Measurements from ENCODE around the gene ADK. TPM values are rescaled to one million over a fixed set of nuclear protein-coding genes. Genes with fewer than 3 reads are reported as not detected.

Gene ADK
- total RNA-seq, 4 donors from 2014 or later = 62.1 to 84.7 (median 74.4) TPM

DNA sequence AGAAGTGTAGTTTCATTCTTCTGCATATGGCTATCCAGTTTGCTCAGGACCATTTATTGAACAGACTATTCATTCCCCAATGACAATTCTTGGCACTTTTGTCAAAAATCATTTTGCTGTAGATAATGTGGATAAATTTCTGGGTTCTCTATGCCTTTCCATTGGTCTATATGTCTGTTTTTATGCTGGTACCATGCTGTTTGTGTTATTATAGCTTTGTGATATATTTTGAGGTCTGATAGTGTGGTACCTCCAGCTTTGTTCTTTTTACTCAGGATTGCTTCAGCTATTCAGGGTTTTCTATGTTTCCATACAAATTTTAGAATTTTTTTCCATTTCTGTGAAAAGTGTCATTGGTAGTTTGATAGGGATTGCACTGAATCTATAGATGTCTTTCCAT lies 360.0 kb downstream of the ADK start:
- TF ChIP-seq, protein P1, sequence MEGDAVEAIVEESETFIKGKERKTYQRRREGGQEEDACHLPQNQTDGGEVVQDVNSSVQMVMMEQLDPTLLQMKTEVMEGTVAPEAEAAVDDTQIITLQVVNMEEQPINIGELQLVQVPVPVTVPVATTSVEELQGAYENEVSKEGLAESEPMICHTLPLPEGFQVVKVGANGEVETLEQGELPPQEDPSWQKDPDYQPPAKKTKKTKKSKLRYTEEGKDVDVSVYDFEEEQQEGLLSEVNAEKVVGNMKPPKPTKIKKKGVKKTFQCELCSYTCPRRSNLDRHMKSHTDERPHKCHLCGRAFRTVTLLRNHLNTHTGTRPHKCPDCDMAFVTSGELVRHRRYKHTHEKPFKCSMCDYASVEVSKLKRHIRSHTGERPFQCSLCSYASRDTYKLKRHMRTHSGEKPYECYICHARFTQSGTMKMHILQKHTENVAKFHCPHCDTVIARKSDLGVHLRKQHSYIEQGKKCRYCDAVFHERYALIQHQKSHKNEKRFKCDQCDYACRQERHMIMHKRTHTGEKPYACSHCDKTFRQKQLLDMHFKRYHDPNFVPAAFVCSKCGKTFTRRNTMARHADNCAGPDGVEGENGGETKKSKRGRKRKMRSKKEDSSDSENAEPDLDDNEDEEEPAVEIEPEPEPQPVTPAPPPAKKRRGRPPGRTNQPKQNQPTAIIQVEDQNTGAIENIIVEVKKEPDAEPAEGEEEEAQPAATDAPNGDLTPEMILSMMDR (IDR thresholded peaks at IDR 0.05) = no peak
- no peak for TF ChIP-seq POLR2A (IDR thresholded peaks at IDR 0.05)
- no peak overlapping the region for H3K27ac ChIP-seq
- no peaks in the 10 kb centered on the region for H3K36me3 ChIP-seq
- no peaks in the 10 kb centered on the region for H3K27me3 ChIP-seq
- H3K4me3 ChIP-seq (replicated peaks in 1 of 3) = no peak overlapping the region
- H3K9me3 ChIP-seq = no peaks in the 10 kb centered on the region
- intact Hi-C loops (cut with DNase I) = no loop called here
- DNase-seq = no peak
- no peaks in the 10 kb centered on the region for H3K4me1 ChIP-seq

DNA sequence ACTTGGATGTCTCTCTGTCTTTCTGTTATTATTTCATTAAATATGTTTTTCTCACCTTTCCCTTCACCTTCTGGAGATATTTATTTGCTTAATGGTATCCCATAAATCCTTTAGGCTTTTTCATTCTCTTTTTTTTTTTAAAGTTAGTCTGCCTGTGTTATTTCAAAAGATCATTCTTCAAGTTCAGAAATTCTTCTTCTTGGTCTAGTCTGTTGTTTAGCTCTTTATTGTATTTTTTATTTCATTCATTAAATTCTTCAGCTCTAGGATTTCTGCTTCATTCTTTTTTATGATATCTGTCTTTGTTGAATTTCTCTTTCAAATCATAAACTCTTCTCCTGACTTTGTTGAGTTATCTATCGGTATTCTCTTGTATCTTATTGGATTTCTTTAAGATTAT lies 363.3 kb downstream of the ADK start:
- Histone ChIP-seq H3K36me3 (no peaks in the 10 kb centered on the region), H3K4me3 (replicated peaks in 1 of 3) (no peak overlapping the region), H3K27ac (no peak overlapping the region), H3K9me3 (no peaks in the 10 kb centered on the region), H3K27me3 (no peaks in the 10 kb centered on the region), H3K4me1 (no peaks in the 10 kb centered on the region)
- WGBS, 2 donors = 98 to 100% methylated on average over 1 of the region's 1 CpG
- TF ChIP-seq, protein P1 (IDR thresholded peaks at IDR 0.05) = no peak
- TF ChIP-seq POLR2A (IDR thresholded peaks at IDR 0.05) = no peak
- intact Hi-C loops (cut with DNase I) = no loop called here
- no peak for DNase-seq

DNA sequence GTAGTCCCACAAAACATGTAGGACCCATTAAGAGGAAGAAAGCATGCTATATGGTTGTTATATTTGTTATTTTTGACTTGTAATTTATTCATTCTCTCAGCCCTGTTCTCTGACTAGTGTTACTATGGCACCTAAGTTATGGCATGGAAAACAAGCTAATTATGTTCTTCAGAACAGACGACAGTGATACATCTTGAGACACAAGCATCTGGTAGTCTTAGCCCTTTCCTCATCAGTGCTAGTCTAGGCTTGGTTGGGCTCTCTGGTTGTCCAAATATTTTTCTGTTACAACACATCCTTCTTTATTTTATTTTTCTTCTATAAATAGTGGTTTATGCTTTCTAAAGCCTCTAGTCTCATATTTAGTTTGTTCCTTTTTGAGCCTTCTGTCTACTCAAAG lies 367.0 kb downstream of the ADK start:
- Histone ChIP-seq H3K4me3 (replicated peaks in 1 of 3) (no peak overlapping the region), H3K9me3 (no peaks in the 10 kb centered on the region), H3K4me1 (no peaks in the 10 kb centered on the region), H3K27ac (no peak overlapping the region), H3K27me3 (no peaks in the 10 kb centered on the region), H3K36me3 (no peaks in the 10 kb centered on the region)
- intact Hi-C loops (cut with DNase I) = no loop called here
- no peak for DNase-seq
- TF ChIP-seq, protein P1 (IDR thresholded peaks at IDR 0.05) = no peak
- TF ChIP-seq POLR2A (IDR thresholded peaks at IDR 0.05) = no peak
- 90% methylated on average over 1 of the region's 1 CpG for WGBS, 2 donors

DNA sequence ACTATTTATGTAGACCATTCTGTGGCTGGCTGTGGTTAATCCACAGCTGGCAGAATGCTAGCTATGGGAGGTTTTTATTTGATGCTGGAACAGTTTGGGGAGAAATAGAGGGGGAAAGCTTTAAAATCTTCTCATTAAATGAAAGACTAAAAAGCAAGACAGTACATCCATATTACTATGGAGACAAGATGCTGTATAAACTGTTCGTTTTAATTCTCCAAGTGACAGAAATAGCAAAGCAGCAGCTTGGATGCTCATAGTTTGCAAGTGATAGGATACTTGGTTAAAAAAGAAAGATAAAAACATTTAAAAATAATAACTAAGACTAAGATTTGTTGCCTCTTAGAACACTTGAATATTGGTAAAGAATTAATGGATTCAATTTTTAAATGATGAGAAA lies 370.5 kb downstream of the ADK start:
- Histone ChIP-seq H3K27me3 (no peaks in the 10 kb centered on the region), H3K27ac (no peak overlapping the region), H3K36me3 (no peaks in the 10 kb centered on the region), H3K4me3 (replicated peaks in 1 of 3) (no peak overlapping the region), H3K4me1 (no peaks in the 10 kb centered on the region), H3K9me3 (no peaks in the 10 kb centered on the region)
- TF ChIP-seq, protein P1 (IDR thresholded peaks at IDR 0.05) = no peak
- TF ChIP-seq POLR2A (IDR thresholded peaks at IDR 0.05) = no peak
- WGBS, 2 donors = 78 to 88% methylated on average over 1 of the region's 1 CpG
- no peak for DNase-seq
- intact Hi-C loops (cut with DNase I) = no loop called here

DNA sequence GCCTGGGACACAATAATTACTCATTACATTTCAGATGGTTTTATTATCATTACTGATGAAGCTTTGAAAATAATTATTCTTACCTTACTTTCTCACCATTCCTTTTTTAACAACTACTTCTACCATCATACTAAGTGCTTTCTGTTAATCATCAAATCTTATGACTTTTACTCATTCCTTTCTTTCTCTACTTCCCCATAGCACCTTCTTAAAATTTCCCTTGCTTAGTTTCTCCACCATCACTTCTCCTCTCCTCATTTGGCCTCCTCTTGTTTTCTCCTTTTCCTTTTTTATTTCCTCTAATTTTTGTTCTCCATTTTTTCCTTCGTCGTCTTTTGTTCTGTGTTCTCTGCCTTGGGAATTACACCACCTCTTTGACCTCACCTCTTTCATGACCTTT lies 372.2 kb downstream of the ADK start:
- Histone ChIP-seq H3K27ac (no peak overlapping the region), H3K9me3 (no peaks in the 10 kb centered on the region), H3K4me1 (no peaks in the 10 kb centered on the region), H3K27me3 (no peaks in the 10 kb centered on the region), H3K4me3 (replicated peaks in 1 of 3) (no peak overlapping the region), H3K36me3 (no peaks in the 10 kb centered on the region)
- DNase-seq = no peak
- intact Hi-C loops (cut with DNase I) = no loop called here
- whole genome bisulfite sequencing, 2 donors = 90 to 91% methylated on average over 2 of the region's 2 CpGs
- TF ChIP-seq POLR2A (IDR thresholded peaks at IDR 0.05) = no peak
- TF ChIP-seq, protein P1 (IDR thresholded peaks at IDR 0.05) = no peak

Data from thyroid gland (tissue), 4 donors.